HUDEP-2 (cell line): Measurements from ENCODE around the gene ZNF275.
"Not testable (repeated sequence)": the region's sequence is repeated elsewhere in the genome, so short reads cannot be mapped to it uniquely, and the experiment has no call there.

Source experiments
- DNase-seq, 76 experiments: peaks; one replicate each; lab custom pipeline; 2025; ENCODE audit not compliant: unreplicated experiment in 76 of 76; lab: John Stamatoyannopoulos, UW

Gene ZNF275

GRCh38 chrX:153333821-153334653 lies at the start of gene ZNF275:
ZNF275 (plus strand) TSS chrX:153334153; CDS start chrX:153336680, 2,527 bp downstream.
- DNase-seq, result peak in 74 of 76 experiments; percentile 0 to 80 (median 60)

GRCh38 chrX:153285678-153286077 lies 48.3 kb upstream of the ZNF275 start:
- DNase-seq, result not testable (repeated sequence)

- DNase-seq, result not testable (repeated sequence)
These were observed 45.1 kb upstream of the ZNF275 start for GRCh38 chrX:153288807-153289206.

GRCh38 chrX:153293485-153294071 lies 40.4 kb upstream of the ZNF275 start:
- not testable (repeated sequence) for DNase-seq

- DNase-seq, result no peak
These were observed 36.6 kb upstream of the ZNF275 start for GRCh38 chrX:153297376-153297775.

GRCh38 chrX:153299855-153300254 lies 34.1 kb upstream of the ZNF275 start:
- DNase-seq, result no peak

- no peak for DNase-seq
These were observed 32.2 kb upstream of the ZNF275 start for GRCh38 chrX:153301746-153302145.

GRCh38 chrX:153302796-153303195 lies 31.2 kb upstream of the ZNF275 start:
- DNase-seq, result no peak

GRCh38 chrX:153303276-153304262 lies 30.4 kb upstream of the ZNF275 start:
- no peak for DNase-seq

GRCh38 chrX:153304988-153305736 lies 28.8 kb upstream of the ZNF275 start:
- no peak for DNase-seq

- no peak for DNase-seq
These were observed 28.0 kb upstream of the ZNF275 start for GRCh38 chrX:153305972-153306371.

- DNase-seq, result no peak
These were observed 27.3 kb upstream of the ZNF275 start for GRCh38 chrX:153306527-153307115.

- no peak for DNase-seq
These were observed 26.4 kb upstream of the ZNF275 start for GRCh38 chrX:153307276-153308178.

- no peak for DNase-seq
These were observed 23.1 kb upstream of the ZNF275 start for GRCh38 chrX:153310901-153311300.

- DNase-seq, result no peak
These were observed 21.9 kb upstream of the ZNF275 start for GRCh38 chrX:153312041-153312440.

GRCh38 chrX:153312842-153313241 lies 21.1 kb upstream of the ZNF275 start:
- no peak for DNase-seq

- DNase-seq, result no peak
These were observed 16.6 kb upstream of the ZNF275 start for GRCh38 chrX:153317306-153317705.

- DNase-seq, result no peak
These were observed 15.8 kb upstream of the ZNF275 start for GRCh38 chrX:153317996-153318722.
